ENCODE results near the gene CCDC127.
"Not testable (repeated sequence)": the region's sequence is repeated elsewhere in the genome, so short reads cannot be mapped to it uniquely, and the experiment has no call there.

- TF ChIP-seq, protein P1, sequence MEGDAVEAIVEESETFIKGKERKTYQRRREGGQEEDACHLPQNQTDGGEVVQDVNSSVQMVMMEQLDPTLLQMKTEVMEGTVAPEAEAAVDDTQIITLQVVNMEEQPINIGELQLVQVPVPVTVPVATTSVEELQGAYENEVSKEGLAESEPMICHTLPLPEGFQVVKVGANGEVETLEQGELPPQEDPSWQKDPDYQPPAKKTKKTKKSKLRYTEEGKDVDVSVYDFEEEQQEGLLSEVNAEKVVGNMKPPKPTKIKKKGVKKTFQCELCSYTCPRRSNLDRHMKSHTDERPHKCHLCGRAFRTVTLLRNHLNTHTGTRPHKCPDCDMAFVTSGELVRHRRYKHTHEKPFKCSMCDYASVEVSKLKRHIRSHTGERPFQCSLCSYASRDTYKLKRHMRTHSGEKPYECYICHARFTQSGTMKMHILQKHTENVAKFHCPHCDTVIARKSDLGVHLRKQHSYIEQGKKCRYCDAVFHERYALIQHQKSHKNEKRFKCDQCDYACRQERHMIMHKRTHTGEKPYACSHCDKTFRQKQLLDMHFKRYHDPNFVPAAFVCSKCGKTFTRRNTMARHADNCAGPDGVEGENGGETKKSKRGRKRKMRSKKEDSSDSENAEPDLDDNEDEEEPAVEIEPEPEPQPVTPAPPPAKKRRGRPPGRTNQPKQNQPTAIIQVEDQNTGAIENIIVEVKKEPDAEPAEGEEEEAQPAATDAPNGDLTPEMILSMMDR (IDR thresholded peaks at IDR 0.05), result not testable (repeated sequence)
- not testable (repeated sequence) for TF ChIP-seq POLR2A (IDR thresholded peaks at IDR 0.05)
Observed at GRCh38 chr5:263275-263974, 45.5 kb upstream of the CCDC127 start.

Measured in Peyer's patch (tissue), 4 donors.